IPS-20b (cell line): ENCODE data around the gene CDK6.
A peak's percentile ranks its signal among the peaks of the same experiment; 100 is the strongest.

Source experiments
- H3K27ac ChIP-seq: one replicate; pipeline ENCODE4 v1.5.1; 2013; ENCODE audit warnings: low read length
- H3K27me3 ChIP-seq: 2 replicates; pipeline ENCODE4 v1.6.1; 2013; ENCODE audit warnings: mild to moderate bottlenecking, low read length, inconsistent platforms; ENCODE audit not compliant: insufficient read depth
- H3K36me3 ChIP-seq: 2 replicates; pipeline ENCODE4 v1.6.1; 2013; ENCODE audit warnings: low read depth, mild to moderate bottlenecking, inconsistent platforms, low read length, moderate library complexity; ENCODE audit not compliant: insufficient read depth
- H3K4me1 ChIP-seq: 2 replicates; pipeline ENCODE4 v1.6.1; 2013; ENCODE audit warnings: mild to moderate bottlenecking, control low read depth, inconsistent platforms, low read length, moderate library complexity; ENCODE audit not compliant: insufficient read depth
- H3K4me3 ChIP-seq: 2 replicates; pipeline ENCODE4 v1.5.1; 2013; ENCODE audit warnings: mild to moderate bottlenecking, low read length, inconsistent platforms
- H3K9ac ChIP-seq: 2 replicates; pipeline ENCODE4 v1.6.1; 2013; ENCODE audit warnings: low read depth, mild to moderate bottlenecking, inconsistent platforms, low read length, moderate library complexity
- H3K9me3 ChIP-seq: 2 replicates; pipeline ENCODE4 v1.6.1; 2013; ENCODE audit warnings: mild to moderate bottlenecking, low read depth, low read length, inconsistent platforms; ENCODE audit not compliant: insufficient read depth

Gene CDK6

DNA sequence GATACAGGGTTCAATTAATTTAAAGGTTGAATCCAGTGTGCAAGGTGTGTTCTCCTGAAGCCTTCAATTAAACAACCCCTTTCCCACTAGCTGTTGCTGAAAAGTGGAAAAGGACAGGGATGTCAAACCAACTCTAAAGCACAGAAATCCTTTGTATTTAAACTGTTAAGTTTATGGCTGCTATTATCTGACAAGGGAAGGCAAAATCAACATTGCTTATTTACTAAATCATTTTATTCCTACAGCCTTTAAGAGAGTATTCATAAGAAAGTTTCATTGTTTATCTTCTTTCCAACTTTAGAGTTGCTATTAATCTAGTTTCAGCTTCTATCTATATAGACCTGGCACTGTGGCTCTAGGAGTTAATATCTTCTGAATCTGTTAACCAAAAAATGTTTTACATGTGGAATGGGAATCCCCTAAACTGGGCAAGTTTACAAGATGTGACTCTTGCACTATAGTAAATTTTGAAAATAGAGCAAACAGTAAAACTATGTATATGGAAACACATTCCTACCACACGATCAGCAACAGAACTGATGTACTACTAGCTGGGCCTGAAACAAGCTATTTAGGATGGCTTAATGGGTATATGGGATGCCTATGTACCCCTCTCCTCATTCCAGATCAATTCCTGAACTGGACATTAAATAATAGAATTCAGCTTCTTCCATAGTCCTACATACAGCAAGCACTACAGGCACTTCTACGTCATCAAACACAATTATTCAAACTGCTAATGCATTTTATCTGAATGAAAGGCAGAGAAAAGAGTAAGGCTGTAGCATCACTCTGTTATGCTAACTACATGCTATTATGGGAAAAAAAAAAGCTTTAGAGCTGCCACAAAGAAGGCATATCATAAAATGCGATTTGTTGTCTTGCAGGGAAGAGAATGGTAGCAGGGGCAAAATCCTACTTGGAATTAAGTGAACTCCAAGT lies 52.8 kb downstream of the CDK6 start:
- no peak overlapping the region for H3K4me3 ChIP-seq
- H3K27me3 ChIP-seq = no peaks in the 10 kb centered on the region
- peaks cover 20% of the 10 kb centered on the region; the same call in 1 of the 2 replicates for H3K4me1 ChIP-seq
- no peaks in the 10 kb centered on the region for H3K36me3 ChIP-seq
- H3K9ac ChIP-seq = no peak overlapping the region
- H3K27ac ChIP-seq = no peak overlapping the region
- H3K9me3 ChIP-seq = peaks cover 8% of the 10 kb centered on the region; the same call in 1 of the 2 replicates

DNA sequence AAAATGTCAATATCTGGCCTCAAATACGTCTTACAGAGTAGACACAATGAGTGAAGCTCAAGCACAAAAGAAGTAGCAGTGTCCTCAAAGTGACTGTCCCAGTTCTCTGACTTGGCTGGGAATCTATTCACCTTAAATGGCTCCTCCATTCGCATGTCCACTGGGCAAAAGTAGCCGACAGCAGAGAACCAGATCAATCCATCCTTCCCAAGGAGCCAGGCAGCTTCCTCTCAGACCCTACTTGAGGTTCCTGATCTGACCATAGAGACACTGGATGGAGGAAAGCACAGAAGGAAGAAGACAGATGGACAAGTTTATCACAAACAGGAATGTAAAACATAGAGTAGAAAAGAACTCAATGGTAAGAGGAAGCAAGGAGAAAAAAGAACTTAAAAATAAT lies 53.5 kb downstream of the CDK6 start:
- Histone ChIP-seq H3K9ac (no peak overlapping the region), H3K4me3 (no peak overlapping the region), H3K9me3 (peaks cover under 1% of the 10 kb centered on the region; the same call in 1 of the 2 replicates), H3K27me3 (no peaks in the 10 kb centered on the region), H3K27ac (no peak overlapping the region), H3K36me3 (no peaks in the 10 kb centered on the region), H3K4me1 (peaks cover 20% of the 10 kb centered on the region; the same call in 1 of the 2 replicates)

- H3K27me3 ChIP-seq = no peaks in the 10 kb centered on the region
- H3K27ac ChIP-seq = no peak overlapping the region
- H3K4me3 ChIP-seq = no peak overlapping the region
- peaks cover 20% of the 10 kb centered on the region; the same call in 1 of the 2 replicates for H3K4me1 ChIP-seq
- H3K9me3 ChIP-seq = peaks cover 2% of the 10 kb centered on the region; the same call in 1 of the 2 replicates
- no peaks in the 10 kb centered on the region for H3K36me3 ChIP-seq
- H3K9ac ChIP-seq = no peak overlapping the region
These were observed 54.1 kb downstream of the CDK6 start for GRCh38 chr7:92782236-92782635.

DNA sequence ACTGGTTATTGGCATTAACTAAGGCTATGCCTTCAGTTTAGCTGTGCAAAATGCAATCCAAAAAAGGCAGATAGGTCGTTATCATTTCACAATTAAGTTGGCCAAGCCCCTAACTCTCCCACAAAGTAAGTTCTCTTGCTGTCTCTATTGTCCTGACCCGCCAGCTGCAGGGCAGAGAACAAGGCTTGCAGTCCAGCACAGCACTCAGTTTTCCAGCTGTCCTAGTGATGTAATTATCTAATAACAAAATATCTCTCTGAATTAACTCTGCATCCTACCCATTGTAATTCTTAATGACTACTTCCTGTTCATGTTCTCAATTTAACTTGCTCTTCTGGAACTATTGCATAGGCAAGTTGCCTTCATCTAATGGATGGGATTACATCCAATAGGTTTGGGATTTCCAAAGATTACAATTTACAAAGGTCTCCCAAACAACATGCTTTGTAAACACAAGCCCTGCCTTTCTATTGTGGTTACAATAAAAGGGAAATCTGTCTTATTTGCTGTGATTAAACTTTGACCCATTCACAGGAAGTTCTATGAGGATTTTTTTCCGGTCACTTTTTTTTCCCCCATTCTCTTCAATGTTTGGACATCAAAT lies 55.2 kb downstream of the CDK6 start:
- H3K27me3 ChIP-seq = no peaks in the 10 kb centered on the region
- peaks cover 20% of the 10 kb centered on the region; the same call in 1 of the 2 replicates for H3K4me1 ChIP-seq

GRCh38 chr7:92778972-92779371 lies 57.4 kb downstream of the CDK6 start:
- no peaks in the 10 kb centered on the region for H3K36me3 ChIP-seq
- H3K4me1 ChIP-seq = peaks cover 9% of the 10 kb centered on the region; the same call in 1 of the 2 replicates
- H3K9me3 ChIP-seq = peaks cover 2% of the 10 kb centered on the region; the same call in 1 of the 2 replicates
- no peak overlapping the region for H3K9ac ChIP-seq
- H3K27ac ChIP-seq = no peak overlapping the region
- H3K27me3 ChIP-seq = no peaks in the 10 kb centered on the region
- H3K4me3 ChIP-seq = no peak overlapping the region

More for the DNA sequence above, 55.2 kb downstream of the CDK6 start:
- H3K4me3 ChIP-seq = no peak overlapping the region
- H3K36me3 ChIP-seq = no peaks in the 10 kb centered on the region
- peaks cover 2% of the 10 kb centered on the region; the same call in 1 of the 2 replicates for H3K9me3 ChIP-seq
- no peak overlapping the region; the same call in 1 of the 2 replicates for H3K9ac ChIP-seq
- no peak overlapping the region for H3K27ac ChIP-seq

DNA sequence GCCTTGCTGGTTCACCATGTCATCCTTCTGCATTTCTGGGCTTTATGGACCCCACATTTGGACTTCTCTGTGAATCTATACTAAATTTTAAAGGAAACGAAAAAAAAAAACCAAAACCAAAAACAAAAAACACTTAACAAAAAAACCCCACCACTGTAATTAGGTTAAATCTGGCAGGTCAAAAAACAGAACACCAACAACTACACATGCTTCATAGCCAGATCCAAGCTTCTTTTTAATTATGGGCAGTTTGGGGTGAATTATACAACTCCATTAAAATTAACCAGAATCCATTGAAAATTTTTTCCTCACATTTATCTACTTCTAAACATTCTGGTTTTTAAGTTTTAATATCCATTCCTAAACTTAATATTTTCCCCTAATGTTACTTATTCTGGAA lies 58.4 kb downstream of the CDK6 start:
- Histone ChIP-seq H3K27me3 (no peaks in the 10 kb centered on the region), H3K4me3 (no peak overlapping the region), H3K27ac (no peak overlapping the region), H3K36me3 (no peaks in the 10 kb centered on the region), H3K9ac (no peak overlapping the region), H3K9me3 (peaks cover 2% of the 10 kb centered on the region; the same call in 1 of the 2 replicates), H3K4me1 (peaks cover 5% of the 10 kb centered on the region; the same call in 1 of the 2 replicates)

- Histone ChIP-seq H3K9me3 (peaks cover 2% of the 10 kb centered on the region; the same call in 1 of the 2 replicates), H3K4me1 (peaks cover 18% of the 10 kb centered on the region; the same call in 1 of the 2 replicates), H3K27me3 (no peaks in the 10 kb centered on the region), H3K4me3 (no peak overlapping the region), H3K36me3 (no peaks in the 10 kb centered on the region), H3K27ac (no peak overlapping the region), H3K9ac (no peak overlapping the region)
These were observed 62.6 kb downstream of the CDK6 start for GRCh38 chr7:92773808-92774207.

DNA sequence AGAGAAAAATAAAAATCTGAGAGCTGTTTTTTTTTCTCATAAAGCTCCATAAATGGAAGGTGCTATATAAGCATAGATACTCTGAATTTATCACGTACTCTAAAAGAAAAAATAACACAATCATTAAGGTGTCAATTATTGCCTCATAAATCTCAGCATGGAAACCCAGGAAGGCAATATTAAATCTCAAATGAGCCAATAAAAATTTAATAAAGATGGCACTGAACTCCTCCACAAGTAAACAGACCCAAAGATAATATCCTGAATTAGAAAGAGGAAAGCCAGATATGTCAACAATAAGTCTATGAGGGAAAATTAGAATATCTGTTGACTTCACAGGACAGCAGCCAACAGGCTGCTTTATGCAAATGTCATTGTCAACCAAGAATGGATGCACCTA lies 66.5 kb downstream of the CDK6 start:
- peaks cover 54% of the 10 kb centered on the region for H3K4me1 ChIP-seq
- H3K36me3 ChIP-seq = no peaks in the 10 kb centered on the region
- peak overlapping the region; percentile 6 for H3K27ac ChIP-seq

GRCh38 chr7:92769394-92769699 lies 67.0 kb downstream of the CDK6 start:
- Histone ChIP-seq H3K27me3 (no peaks in the 10 kb centered on the region), H3K27ac (peak overlapping the region; percentile 6), H3K9ac (peak overlapping the region; percentile 4; the same call in 1 of the 2 replicates), H3K4me3 (no peak overlapping the region), H3K9me3 (no peaks in the 10 kb centered on the region), H3K4me1 (peaks cover 59% of the 10 kb centered on the region), H3K36me3 (no peaks in the 10 kb centered on the region)

More for the DNA sequence above, 66.5 kb downstream of the CDK6 start:
- peak overlapping the region; percentile 4; the same call in 1 of the 2 replicates for H3K9ac ChIP-seq
- no peaks in the 10 kb centered on the region for H3K9me3 ChIP-seq
- H3K4me3 ChIP-seq = no peak overlapping the region
- no peaks in the 10 kb centered on the region for H3K27me3 ChIP-seq

- H3K9ac ChIP-seq = peak overlapping the region; percentile 17; the same call in 1 of the 2 replicates
- H3K4me1 ChIP-seq = peaks cover 64% of the 10 kb centered on the region
- H3K4me3 ChIP-seq = peak overlapping the region; percentile 29; the same call in 1 of the 2 replicates
- no peaks in the 10 kb centered on the region for H3K36me3 ChIP-seq
- peak overlapping the region; percentile 36 for H3K27ac ChIP-seq
- H3K9me3 ChIP-seq = no peaks in the 10 kb centered on the region
- H3K27me3 ChIP-seq = no peaks in the 10 kb centered on the region
These were observed 67.6 kb downstream of the CDK6 start for GRCh38 chr7:92768501-92769393.

GRCh38 chr7:92767437-92767836 lies 68.9 kb downstream of the CDK6 start:
- Histone ChIP-seq H3K4me1 (peaks cover 72% of the 10 kb centered on the region), H3K27ac (peak overlapping the region; percentile 58), H3K36me3 (no peaks in the 10 kb centered on the region), H3K9me3 (no peaks in the 10 kb centered on the region), H3K4me3 (no peak overlapping the region), H3K27me3 (no peaks in the 10 kb centered on the region), H3K9ac (peak overlapping the region; percentile 17; the same call in 1 of the 2 replicates)
